Prostate gland (tissue), 2 donors: ENCODE results near the gene CNIH4. TPM values are rescaled to one million over a fixed set of nuclear protein-coding genes. Genes with fewer than 3 reads are reported as not detected.

Experiments used
- DNase-seq: peaks from one replicate; pipeline ENCODE4 v3.0.0-alpha.2; 2019; ENCODE audit warnings: low spot score
- H3K27ac ChIP-seq, 2 donors: fragments of 200-600 bp; sonication (generic); 2 replicates each; pipeline ENCODE4 v1.5.1; 2017 to 2019
- H3K27me3 ChIP-seq: fragments of 200-600 bp; sonication (generic); replicated peaks from 2 replicates; pipeline ENCODE4 v1.5.1; 2019; ENCODE audit not compliant: insufficient read depth
- H3K36me3 ChIP-seq, 2 donors: fragments of 200-600 bp; sonication (generic); 1 replicate in 1 of 2; 2 replicates in 1 of 2; pipeline versions ENCODE4 v1.5.1 to v1.8.1; 2017 to 2019
- H3K4me1 ChIP-seq: fragments of 200-600 bp; sonication (generic); replicated peaks from 2 replicates; pipeline ENCODE4 v1.5.1; 2019
- H3K4me3 ChIP-seq, 2 donors: fragments of 200-600 bp; sonication (generic); 2 replicates each; pipeline ENCODE4 v1.5.1; 2017 to 2019
- H3K9me3 ChIP-seq: fragments of 200-600 bp; sonication (generic); 2 replicates; pipeline ENCODE4 v1.5.1; 2017
- POLR2A ChIP-seq: fragments of 450-650 bp; IDR thresholded peaks from one replicate; pipeline ENCODE4 v1.6.1; 2016; ENCODE audit warnings: antibody characterized with exemption, mild to moderate bottlenecking
- POLR2AphosphoS5 ChIP-seq: sonication (generic); formaldehyde crosslinking; IDR thresholded peaks from one replicate; pipeline ENCODE4 v1.6.1; 2017; ENCODE audit warnings: antibody characterized with exemption
- WGBS: methylation state at CpG from one replicate; pipeline ENCODE4 v1.1.5; 2018; 5-methylcytosine and 5-hydroxymethylcytosine counted together
- intact Hi-C: fragments of 100-400 bp; cut with DNase I; formaldehyde crosslinking; loops from one replicate; pipeline ENCODE4 v1.14.2; 2022
- total RNA-seq, 2 donors: library from RNA; depleted of rRNA; stranded (reverse); fragments of >200 nt; gene quantifications; one replicate each; pipeline ENCODE4 v1.1.0, GENCODE V29; 2016
- TF ChIP-seq, protein P1 (sequence below), 4 experiments: fragments of 200-600 bp in 2 of 4; fragments of 450-650 bp in 2 of 4; sonication (generic) in 2 of 4; IDR thresholded peaks; 1 replicate in 3 of 4; 2 replicates in 1 of 4; pipeline ENCODE4 v1.5.1; 2016 to 2019; ENCODE audit warnings: antibody characterized with exemption in 4 of 4, mild to moderate bottlenecking in 2 of 4, moderate library complexity in 2 of 4

CNIH4 gene
- total RNA-seq, 2 donors from 2014 or later, result 14.5 to 31.5 TPM

GRCh38 chr1:224377676-224378006 is 21.0 kb downstream of the CNIH4 start:
- intact Hi-C loops, result no loop called here
- 89% methylated on average over 2 of the region's 2 CpGs for WGBS
- Histone ChIP-seq H3K9me3 (no peaks in the 10 kb centered on the region), H3K27me3 (no peaks in the 10 kb centered on the region), H3K4me3 (no peak overlapping the region), H3K27ac (no peak overlapping the region), H3K4me1 (no peaks in the 10 kb centered on the region), H3K36me3 (peaks cover 0 to 2% of the 10 kb centered on the region in 2 donors)
- TF ChIP-seq, protein P1, sequence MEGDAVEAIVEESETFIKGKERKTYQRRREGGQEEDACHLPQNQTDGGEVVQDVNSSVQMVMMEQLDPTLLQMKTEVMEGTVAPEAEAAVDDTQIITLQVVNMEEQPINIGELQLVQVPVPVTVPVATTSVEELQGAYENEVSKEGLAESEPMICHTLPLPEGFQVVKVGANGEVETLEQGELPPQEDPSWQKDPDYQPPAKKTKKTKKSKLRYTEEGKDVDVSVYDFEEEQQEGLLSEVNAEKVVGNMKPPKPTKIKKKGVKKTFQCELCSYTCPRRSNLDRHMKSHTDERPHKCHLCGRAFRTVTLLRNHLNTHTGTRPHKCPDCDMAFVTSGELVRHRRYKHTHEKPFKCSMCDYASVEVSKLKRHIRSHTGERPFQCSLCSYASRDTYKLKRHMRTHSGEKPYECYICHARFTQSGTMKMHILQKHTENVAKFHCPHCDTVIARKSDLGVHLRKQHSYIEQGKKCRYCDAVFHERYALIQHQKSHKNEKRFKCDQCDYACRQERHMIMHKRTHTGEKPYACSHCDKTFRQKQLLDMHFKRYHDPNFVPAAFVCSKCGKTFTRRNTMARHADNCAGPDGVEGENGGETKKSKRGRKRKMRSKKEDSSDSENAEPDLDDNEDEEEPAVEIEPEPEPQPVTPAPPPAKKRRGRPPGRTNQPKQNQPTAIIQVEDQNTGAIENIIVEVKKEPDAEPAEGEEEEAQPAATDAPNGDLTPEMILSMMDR (IDR thresholded peaks at IDR 0.05), result no peak
- TF ChIP-seq POLR2AphosphoS5 (no peak), POLR2A (no peak)
- DNase-seq, result no peak

DNA sequence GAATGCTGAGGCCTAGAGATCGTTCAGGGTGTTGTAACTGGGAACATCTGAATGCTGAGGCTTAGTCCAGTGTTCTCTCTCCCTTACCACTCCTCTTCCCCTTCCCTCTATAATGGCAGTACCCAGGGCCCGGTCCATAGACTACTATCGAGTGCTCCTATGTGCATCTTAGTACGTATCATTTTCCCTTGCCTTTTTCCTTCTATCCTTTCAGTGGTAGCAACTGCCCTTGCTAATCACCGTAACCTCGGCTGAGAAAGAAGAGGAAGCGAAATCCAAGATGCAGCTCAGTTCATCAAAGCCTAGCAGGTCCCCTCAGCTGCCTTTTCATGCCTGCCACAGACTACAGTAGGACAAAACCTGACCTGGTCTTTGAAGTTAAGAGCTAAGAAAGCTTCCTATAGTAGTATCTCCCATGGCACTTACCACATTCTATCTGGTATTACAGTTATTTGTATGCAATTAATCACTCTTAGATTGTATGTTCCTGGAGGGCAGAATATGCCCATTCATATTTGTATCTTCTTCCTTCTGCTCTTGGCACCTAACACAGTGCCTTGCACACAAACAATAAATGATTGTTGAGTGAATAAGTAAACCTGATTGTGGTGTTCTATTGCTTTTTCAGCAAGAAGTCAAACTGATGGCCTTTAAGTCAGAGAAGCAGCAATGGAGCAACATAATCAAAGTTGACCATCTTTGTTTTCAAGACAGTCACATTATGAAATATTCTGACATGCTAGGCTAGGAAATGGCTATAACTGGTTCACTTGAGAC is 22.4 kb downstream of the CNIH4 start:
- no peaks in the 10 kb centered on the region for H3K27me3 ChIP-seq
- intact Hi-C loops, result no loop called here
- peaks cover 0 to 2% of the 10 kb centered on the region in 2 donors for H3K36me3 ChIP-seq
- no peak overlapping the region for H3K4me3 ChIP-seq
- TF ChIP-seq POLR2AphosphoS5 (no peak), POLR2A (no peak)
- TF ChIP-seq, protein P1 (IDR thresholded peaks at IDR 0.05), result no peak
- no peak overlapping the region for H3K27ac ChIP-seq
- no peaks in the 10 kb centered on the region for H3K4me1 ChIP-seq
- no peak for DNase-seq
- WGBS, result 88% methylated on average over 7 of the region's 7 CpGs
- no peaks in the 10 kb centered on the region for H3K9me3 ChIP-seq

DNA sequence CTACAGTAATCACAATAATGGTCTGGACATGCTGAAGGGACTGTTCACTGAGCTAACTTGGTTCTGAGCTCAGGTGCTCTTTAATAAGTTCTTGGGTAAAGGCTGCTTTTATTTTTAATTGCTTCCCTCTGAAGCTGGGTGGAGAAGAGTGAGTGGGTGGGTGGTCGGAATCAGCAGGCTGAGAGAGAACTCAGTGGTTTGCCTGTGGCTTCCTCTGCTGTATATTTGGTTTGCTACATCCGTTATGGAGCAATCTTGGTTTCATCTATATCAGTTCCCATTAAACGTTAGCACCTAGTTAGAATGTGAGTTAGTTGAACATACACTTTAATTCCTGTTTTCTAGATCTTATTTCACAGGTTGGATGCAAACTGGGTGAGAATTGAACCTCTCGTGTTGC is 23.3 kb downstream of the CNIH4 start:
- DNase-seq, result no peak
- H3K27me3 ChIP-seq, result no peaks in the 10 kb centered on the region
- intact Hi-C loops, result no loop called here
- no peak overlapping the region for H3K27ac ChIP-seq
- no peak for TF ChIP-seq POLR2AphosphoS5
- TF ChIP-seq, protein P1 (IDR thresholded peaks at IDR 0.05), result no peak
- TF ChIP-seq POLR2A, result no peak
- WGBS, result 60% methylated on average over 4 of the region's 4 CpGs
- no peak overlapping the region for H3K4me3 ChIP-seq
- H3K36me3 ChIP-seq, result peaks cover 0 to 1% of the 10 kb centered on the region in 2 donors
- H3K4me1 ChIP-seq, result no peaks in the 10 kb centered on the region
- no peaks in the 10 kb centered on the region for H3K9me3 ChIP-seq

DNA sequence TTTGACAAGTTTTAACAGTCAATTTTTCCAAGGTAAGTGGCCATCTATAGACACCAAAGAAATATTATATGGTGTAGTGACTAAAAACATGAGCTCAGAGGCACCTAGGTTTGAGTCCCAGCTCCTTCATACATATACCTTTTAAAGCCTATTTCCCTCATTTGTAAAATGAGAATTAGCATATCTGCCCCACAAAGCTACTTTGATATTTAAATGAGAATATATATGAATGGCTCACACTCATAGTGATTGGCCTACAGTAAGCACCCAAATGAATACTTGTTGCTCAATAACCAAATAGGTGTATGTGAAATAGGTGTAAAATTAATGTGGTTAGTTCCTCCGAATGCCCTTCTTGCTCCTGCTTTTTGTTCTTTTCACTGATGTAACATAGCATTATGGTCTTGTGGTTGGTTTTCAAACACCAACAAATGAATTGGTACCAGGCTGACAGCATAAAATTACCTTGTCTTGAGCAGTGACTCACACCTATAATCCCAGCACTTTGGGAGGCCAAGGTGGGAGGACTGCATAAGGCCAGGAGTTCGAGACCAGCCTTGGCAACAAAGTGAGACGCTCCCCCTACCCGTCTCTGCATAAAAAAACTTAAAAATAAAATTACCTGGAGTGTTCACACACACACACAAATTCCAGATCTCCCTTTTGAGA is 25.3 kb downstream of the CNIH4 start:
- H3K27ac ChIP-seq, result no peak overlapping the region
- WGBS, result 84% methylated on average over 4 of the region's 4 CpGs
- no peaks in the 10 kb centered on the region for H3K9me3 ChIP-seq
- intact Hi-C loops, result no loop called here
- no peaks in the 10 kb centered on the region for H3K36me3 ChIP-seq
- TF ChIP-seq, protein P1 (IDR thresholded peaks at IDR 0.05), result no peak
- no peak for TF ChIP-seq POLR2AphosphoS5
- no peak for TF ChIP-seq POLR2A
- H3K4me3 ChIP-seq, result no peak overlapping the region
- no peak for DNase-seq
- no peaks in the 10 kb centered on the region for H3K4me1 ChIP-seq
- H3K27me3 ChIP-seq, result no peaks in the 10 kb centered on the region

DNA sequence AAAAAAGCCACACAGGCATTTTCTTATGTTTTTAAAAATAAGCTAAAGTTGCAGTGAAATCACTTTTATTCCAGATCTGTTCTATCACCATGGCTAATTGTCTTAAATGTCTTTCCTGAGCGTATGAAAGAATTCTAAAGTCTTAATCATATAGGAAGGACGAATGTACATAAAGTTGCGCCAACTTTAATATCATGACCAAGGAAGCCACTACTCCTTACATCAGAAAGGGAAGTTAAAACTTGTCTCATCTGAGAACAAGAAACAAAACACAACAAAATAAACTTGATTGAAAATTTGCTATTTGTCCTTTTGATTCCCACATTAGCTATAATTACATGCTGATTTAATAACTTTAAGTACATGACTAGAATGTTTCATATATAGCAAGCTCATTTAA is 26.5 kb downstream of the CNIH4 start:
- no peaks in the 10 kb centered on the region for H3K36me3 ChIP-seq
- TF ChIP-seq POLR2AphosphoS5, result no peak
- TF ChIP-seq, protein P1 (IDR thresholded peaks at IDR 0.05), result no peak
- no peak for TF ChIP-seq POLR2A
- 92% methylated on average over 3 of the region's 3 CpGs for WGBS

More for the DNA sequence above, 26.5 kb downstream of the CNIH4 start:
- intact Hi-C loops, result no loop called here
- no peaks in the 10 kb centered on the region for H3K9me3 ChIP-seq
- H3K27ac ChIP-seq, result no peak overlapping the region
- H3K4me3 ChIP-seq, result no peak overlapping the region
- H3K4me1 ChIP-seq, result no peaks in the 10 kb centered on the region
- H3K27me3 ChIP-seq, result no peaks in the 10 kb centered on the region
- no peak for DNase-seq
